ENCODE data around the gene ADCY5.
A peak's percentile ranks its signal among the peaks of the same experiment; 100 is the strongest.

Gene ADCY5

DNA sequence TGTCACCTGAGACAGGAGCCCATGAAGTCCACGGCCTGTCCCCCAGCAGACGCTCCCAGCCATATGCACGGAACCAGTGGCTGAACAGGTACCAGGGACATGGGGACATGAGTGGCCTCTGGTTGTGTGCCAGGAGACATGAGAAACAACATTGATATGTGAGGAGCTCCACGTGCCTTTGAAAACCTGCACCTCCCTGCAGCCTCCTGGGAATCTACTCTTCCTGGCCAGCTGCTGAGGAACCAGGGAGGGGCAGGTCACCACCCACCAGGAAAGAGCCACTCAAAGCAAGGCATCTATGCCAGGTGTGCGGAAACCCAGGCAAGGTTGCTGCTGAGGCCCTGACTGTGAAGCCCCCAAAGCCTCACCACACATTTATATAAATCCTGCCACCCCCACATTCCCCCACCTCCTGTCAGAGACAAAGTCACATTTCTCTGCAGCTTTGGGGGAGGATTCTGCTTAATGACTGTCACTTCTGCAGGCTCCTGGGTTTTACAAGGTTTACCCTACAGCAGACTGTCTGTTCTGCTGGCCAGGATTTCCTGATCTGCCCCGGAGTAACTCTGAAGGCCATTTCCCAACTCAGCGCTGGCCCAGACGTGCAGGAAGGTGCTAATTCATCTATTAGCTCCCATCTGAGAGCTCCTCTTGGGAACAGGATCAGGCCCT lies 110.8 kb downstream of the ADCY5 start:
- DNase-seq: no peak

DNA sequence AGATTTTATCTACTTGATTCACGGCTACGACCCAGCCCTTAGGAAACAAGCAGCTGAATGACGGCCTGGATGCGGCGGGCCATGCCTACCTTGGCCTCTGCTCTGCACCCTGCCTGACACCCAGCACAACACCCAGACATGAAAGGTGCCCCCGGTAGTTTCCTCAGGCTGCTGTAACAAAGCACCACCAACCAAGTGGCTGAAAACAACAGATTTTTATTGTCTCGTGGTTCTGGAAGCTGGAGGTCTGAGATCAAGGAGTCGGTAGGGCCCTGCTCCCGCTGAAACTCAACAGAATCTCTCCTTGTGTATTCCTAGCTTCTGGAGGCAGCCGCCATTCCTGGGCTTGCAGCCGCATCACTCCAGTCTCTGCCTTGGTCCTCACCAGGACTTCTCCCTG lies 111.7 kb downstream of the ADCY5 start:
- no peak for DNase-seq

DNA sequence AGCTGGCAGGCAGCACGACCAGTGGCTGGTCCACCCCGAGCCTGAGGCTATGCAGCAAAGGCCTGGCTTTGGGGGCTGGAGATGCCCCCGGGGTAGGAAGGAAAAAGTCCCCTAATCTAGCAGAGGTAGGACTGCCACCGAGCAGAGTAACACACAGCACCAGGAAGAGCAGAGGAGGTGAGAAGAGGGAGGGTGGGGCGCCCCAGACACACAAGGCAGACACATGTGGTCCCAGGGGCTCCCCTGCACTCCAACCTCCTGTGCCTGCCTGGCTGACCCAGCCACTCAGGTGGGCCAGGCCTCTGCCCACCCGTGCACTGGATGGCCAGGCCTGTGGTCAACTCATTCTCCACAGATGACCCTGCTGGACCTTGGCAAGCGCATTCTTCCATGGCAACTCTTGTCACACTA lies 112.4 kb downstream of the ADCY5 start:
- DNase-seq: no peak

DNA sequence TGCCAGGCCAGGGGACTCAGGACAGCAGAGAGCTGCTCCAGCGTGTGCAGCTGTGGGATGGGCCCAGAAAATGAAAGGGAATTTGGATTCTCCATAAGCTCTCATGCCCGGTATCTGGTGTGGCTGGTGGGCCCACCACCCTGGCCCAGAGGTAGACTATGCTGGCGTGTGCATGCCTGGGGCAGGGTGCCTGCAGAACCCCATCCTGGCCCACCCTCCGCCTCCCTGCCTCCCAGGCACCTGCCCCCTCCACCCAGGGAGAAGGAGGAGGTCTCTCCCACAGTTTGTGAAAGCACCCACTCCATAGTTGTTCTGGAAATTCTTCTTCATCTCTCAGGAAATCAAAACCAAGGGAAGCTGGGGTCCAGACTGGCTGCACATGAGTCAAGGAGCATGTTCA lies 112.9 kb downstream of the ADCY5 start:
- no peak for DNase-seq

- no peak for DNase-seq
Measured at GRCh38 chr3:123335007-123335670, 113.8 kb downstream of the ADCY5 start.

DNA sequence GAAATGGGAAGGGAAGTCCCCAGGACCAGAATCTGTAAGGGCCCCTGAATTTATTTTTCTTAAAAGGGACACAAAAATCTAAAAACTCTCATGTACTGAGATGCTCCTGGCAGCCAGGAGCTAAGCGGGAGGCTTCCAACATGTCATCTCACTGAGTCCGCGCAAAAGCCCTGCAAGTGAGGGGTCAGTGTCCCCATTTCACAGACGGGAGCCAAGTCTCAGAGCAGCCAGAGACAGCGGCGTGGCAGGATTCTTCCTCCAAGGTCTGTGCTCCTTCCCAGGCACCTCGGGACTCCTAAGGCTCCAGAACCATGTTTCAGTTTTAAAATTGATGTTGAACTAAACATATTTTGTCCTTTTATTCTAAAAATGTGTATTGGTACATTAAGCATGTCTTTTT lies 114.8 kb downstream of the ADCY5 start:
- no peak for DNase-seq

- DNase-seq: no peak
Measured at GRCh38 chr3:123333401-123333800, 115.5 kb downstream of the ADCY5 start.

DNA sequence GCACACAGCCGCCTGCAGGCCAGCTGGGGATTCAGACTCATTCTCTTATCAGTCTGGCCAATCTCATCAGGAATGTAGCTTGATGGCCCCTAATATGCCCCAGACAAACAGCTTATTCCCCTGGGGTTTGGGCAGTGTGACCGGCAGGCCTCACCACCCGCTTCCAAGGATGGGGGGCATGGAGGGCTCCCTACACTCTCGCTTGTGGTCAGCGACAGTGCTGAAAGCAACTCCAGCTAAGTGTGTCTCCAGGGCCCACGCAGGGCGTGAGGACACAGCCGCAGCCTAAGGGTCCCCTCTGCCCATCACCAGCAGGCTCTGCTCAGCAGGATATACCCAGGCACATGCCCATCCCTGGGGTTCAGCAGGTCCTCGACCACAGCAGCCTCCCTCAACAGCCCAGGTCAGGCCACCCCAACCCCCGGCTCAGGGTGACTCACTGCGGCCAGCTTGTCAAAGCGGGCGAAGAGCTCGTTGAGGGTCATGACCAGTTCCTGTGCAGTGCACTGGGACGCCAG lies 116.7 kb downstream of the ADCY5 start:
- no peak for DNase-seq

GRCh38 chr3:123331651-123332050 lies 117.2 kb downstream of the ADCY5 start:
- no peak for DNase-seq

GRCh38 chr3:123331006-123331405 lies 117.9 kb downstream of the ADCY5 start:
- DNase-seq: no peak

DNA sequence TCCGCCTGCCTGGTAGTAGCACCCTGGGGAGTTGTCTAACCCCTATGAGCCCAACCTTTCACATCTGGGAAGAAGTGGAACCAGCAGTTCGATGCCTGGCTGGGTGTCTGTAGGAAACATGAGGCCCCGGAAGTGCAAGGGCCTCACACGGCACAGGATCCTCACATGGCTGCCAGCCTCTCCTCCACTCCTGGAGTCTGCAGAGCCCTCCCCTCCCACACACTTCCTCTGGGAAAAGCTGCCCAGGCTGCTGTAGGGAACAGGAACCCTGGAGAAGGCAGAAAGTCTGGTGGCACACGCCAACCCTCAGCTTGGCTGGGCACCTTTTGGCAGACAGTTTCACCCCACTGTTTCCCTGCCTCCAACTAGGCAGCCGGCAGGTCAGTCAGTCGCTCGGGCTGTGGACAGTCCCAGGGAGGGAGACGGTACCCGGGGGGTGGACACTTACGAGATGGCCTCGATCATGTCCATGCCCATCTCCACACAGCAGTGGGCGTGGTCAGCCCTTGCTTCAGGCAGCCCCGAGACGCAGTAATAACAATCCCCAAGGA lies 118.4 kb downstream of the ADCY5 start:
- DNase-seq: no peak

- DNase-seq: no peak
Measured at GRCh38 chr3:123329636-123330340, 119.1 kb downstream of the ADCY5 start.

- peak; percentile 58 for DNase-seq
Measured at GRCh38 chr3:123328851-123329635, 119.8 kb downstream of the ADCY5 start.

- DNase-seq: no peak
Measured at GRCh38 chr3:123327956-123328850, 120.7 kb downstream of the ADCY5 start.

- DNase-seq: no peak
Measured at GRCh38 chr3:123327480-123327879, 121.4 kb downstream of the ADCY5 start.

DNA sequence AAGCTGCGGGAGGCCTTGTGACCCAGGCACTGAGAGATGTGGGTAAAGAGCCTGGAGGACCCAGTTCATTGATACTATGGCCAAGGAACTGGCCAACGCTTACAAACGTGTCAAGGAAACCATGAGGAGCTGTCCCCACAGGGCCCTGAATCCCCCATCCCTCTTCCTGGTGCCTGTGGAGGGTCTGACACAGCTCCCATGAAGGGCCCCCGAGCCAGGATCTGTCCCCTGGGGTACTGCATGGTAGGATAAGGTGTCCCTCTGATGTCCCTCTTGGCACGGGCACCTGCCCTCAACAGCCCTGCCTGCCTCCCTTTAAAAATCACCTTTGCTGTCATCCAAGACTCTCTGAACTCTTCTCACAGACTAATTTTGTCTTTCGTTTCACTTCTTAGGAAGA lies 122.4 kb downstream of the ADCY5 start:
- no peak for DNase-seq

DNA sequence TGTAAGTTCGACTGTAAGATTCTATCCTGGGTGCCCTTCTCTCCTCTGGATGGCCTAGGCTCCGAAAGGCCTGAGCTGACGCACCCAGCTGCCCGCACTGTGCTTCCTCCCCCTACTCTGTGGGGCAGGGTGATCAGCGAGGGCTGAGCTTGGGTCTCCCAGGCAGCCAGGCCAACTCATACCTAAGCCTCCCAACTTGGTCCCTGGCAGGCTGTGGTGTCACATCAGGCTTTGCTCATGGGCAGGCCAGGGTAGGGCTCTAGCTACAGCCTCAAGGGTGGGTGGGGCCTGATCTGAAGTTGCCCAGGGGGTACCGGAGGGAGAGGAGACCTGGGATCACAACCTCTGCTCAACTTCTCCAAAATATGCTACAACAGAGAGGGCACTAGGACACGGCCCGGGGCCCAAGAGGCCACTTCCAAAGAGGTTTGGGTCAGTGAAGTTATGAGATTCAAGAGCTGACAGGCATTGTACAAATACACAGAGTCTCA lies 123.1 kb downstream of the ADCY5 start:
- DNase-seq: no peak

GRCh38 chr3:123324880-123325765 lies 123.8 kb downstream of the ADCY5 start:
- DNase-seq: no peak

- no peak for DNase-seq
Measured at GRCh38 chr3:123323781-123324180, 125.1 kb downstream of the ADCY5 start.

DNA sequence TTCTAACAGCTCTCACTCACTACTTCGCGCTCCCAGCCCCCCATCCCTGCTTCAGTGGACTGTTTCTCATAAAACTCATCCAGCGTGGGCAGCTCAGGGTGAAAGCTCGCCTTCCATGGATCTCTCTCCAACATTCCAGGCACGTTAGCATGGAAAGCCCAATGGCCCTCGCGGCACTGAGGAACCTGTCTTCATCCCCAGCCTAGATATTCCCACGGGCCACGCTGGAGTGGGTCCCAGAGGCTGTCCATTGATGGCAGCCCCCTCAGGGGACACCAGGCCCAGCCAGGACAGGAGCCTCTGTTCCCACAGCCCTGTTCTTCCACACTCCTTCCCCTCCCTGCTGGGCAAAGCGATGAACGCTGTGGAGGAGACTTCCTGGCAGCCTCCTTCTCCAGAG lies 126.0 kb downstream of the ADCY5 start:
- no peak for DNase-seq

DNA sequence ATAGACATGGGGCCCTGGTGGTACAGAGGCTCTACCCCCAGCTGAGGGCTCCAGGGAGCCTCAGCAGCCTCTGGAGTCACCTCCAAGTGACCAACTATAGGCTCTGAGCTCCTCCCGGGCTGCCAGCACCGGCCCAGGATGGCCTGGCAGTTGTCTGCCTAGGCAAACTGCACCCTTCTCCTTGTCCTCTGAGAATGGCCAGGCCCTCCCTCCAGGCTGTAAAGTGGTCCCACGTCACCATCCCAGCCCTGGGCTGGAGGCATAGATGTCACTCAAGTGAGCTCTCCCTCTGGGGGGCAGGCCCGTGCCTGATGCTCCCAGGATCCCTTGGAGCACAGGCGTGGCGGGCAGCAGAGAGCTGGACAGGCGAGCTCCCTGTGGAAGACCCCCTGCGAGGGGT lies 127.1 kb downstream of the ADCY5 start:
- no peak for DNase-seq
